Suppressor macrophage treated with lipopolysaccharide for 4 hours (primary cell): ENCODE measurements around the gene ABHD17B.
"Not testable (repeated sequence)": the region's sequence is repeated elsewhere in the genome, so short reads cannot be mapped to it uniquely, and the experiment has no call there.

Source experiments
- DNase-seq: peaks from one replicate; pipeline ENCODE4 v3.0.0-alpha.2; 2020

The ABHD17B gene

DNA sequence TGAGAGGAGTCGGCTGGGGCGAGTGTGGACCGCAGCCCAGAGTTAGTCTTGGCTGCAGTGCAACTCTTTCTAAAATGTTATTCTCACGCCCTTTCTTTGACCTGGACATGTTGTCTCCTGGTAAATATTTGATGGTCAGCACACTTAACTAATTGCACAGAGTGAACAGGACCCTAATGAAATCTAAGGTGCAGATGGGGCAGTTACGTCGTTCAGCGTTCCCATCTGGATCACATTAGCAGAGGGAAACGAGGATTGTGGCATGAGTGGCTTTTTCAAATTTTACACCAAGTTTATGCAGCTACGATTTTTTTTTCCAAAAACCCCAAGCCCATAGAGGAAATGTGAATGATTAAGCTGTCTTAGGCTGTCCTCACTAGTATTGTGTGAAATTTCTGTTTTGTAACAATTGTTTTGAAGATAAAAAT is 929 bp upstream of the ABHD17B start:
- DNase-seq: no peak

DNA sequence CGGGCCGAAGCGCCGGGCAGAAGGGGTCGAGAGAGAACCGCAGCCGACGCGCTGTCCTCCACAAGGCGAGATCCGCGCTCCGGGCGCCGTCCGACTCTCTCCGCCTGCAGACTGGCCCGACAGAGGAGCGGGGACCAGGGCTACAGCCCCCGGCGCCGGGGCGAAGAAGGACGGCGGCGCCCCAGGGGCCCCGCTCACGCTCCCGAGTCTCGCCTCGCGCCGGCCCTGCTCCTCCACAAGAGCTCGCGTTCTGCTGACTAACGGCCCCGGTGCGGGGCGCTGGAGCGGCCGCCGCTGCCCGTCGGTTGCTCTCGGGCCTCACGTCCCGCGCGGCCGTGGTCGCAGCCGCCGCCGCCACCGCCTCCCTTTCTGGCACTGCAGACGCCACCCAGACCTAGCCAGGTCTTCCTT is 338 bp downstream of the ABHD17B start:
- no peak for DNase-seq

DNA sequence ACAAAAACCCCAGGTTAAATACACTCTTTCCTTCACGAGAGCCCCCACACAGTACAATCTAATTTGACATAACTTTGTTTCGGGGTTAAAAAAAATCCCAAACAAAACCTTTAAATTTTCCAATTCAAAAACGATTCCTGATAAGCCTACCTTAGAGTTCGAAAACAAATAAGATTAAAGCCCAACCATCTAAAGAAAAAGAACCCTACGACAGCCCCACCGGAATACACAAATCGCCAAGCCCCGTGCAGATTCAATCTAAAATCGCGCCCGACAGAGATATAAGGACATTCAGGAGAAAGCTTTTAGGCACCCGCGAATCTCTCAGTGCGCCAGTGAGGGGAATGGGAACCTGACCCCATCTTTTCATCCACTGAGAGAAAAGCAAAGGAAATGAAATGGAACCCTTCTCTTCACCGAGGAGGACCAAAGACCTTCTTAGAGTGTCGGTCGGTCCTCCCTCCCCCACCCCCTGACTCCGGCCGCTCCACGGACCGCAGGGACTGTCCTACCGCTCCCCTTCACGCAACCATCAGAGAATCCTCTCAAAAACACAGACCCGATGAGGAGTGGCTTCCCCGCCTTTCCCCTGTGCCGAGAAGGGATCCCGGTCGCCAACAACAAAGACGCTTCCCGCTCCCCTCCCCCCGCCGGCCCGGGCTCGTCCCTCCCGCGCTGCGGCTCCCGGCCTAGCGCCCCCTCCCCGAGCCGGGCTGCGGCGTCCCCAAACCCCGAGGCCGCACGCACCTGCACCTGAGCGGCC is 925 bp downstream of the ABHD17B start:
- peak; percentile 46 for DNase-seq

DNA sequence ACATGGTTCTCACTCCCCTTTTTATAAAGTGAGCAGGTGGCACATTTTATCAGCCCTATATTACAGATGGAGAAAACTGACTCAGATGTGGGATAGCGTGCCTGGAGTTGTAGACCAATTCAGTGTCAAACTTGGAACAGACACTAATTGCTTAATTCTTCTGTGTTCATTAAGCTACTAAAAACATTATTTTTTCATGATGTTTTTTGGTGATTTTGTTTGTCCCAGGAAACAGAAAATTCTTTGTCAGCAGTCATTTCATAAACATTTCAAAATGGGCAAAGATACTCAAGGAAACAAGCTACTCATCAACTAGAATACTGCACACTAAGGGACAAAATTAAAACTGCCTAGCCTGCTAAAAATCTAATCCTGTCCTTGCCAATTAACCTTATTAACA is 2.2 kb downstream of the ABHD17B start:
- no peak for DNase-seq

DNA sequence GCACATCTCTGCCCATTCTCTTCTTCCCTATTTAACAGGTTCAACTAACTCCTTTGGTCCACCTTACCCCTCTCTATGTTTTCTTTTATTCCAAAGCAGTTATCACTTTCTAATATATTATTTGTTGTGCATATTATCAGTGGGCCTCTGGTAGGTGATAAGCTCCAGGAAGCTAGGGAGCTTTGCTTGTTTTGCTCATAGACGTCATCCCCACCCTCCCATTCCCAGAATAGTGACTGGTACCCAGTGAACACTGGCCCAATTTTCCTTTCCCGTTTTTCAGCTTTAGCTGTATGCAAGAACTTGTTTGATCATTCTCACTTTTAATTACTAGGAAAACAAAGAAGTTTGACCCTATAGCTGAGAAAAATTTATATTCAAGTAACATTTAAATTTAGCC is 6.9 kb downstream of the ABHD17B start:
- no peak for DNase-seq

DNA sequence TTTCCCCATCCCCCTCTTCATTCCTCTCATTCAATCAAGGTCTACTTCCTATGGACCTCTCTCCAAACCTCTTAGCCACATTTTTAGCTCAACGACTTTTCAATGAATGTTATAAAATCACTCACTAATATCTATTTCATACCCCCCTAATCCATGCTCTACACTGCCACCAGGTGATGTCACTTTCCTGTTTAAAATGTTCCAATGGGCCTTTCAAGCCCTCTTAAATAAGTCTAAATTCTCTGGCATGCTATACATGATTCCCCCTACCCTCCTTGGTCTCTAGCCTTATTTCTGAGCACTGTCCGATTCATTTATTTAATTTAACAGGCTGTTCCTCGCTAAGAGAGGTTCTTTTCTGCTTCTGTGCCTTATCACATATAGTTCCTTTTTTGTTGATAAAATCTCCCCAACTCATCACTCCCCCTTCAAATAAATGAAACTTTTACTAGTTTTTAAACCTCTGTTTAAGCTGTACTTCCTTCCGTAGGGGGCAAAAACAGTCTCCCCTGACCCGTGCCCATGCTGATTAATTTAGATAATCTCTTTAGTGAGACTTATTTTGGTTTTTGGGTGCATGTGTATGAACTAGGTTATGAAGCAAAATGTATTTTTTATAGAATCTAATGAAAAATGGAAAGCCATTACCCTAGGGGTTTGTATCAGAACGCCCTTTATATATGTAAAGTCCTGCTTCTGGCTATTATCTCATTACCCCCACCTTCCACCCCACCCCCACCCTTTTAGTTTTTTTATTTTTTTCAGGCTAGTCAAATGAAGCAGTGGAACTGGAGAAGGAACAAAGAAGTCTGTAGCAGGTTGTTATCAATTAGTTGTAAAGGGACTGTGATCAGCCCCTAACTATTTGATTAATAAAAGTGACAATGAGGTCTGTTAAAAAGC is 9.0 kb downstream of the ABHD17B start:
- DNase-seq: no peak

DNA sequence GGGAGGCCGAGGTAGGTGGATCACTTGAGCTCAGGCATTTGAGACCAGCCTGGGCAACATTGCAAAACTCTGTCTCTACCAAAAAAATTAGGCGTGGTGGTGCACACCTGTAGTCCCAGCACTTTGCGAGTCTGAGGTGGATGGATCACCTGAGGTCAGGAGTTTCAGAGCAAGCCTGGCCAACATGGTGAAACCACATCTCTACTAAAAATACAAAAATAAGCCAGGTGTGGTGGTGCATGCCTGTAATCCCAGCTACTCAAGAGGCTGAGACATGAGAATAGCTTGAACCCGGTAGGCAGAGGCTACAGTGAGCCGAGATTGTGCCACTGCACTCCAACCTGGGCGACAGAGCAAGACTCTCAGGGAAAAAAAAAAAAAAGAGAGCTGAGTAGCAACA is 12.2 kb downstream of the ABHD17B start:
- not testable (repeated sequence) for DNase-seq

DNA sequence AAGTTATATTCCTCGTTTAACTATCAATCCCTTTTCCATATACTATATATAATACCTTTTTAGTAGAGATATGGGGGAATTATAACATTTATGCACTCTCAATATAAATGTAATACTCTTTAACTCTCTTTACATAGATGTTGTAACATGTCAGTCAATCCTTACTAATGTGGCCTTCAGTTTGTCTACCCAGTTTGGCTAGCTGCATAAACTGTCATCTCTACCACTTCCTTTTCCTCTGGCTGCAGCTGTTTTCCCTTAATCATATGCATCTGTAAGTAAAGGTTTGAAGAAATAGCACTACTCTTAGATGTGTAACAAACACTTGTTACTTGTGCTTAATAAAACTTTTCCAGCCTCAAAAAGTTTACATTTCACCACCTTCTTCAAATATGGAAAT is 13.4 kb downstream of the ABHD17B start:
- DNase-seq: peak; percentile 48

DNA sequence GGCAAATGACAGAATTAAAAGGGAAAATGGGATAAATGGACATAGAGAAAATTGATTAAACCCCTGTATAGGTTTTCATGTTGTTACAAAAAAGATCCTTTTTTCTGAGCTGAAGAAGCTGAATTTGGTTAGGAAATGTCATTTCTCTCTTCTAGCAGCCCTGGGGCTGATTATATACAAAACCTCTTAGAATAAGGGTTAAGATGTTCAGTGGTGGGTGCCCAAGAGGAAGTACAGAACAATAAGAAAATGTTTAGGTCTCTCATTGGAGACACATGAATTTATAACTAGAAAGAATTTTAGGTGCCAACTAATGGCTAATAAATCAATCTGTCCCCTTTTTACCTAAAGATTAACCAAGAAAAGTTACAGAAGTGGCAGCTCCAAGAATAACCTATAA is 14.2 kb downstream of the ABHD17B start:
- no peak for DNase-seq

DNA sequence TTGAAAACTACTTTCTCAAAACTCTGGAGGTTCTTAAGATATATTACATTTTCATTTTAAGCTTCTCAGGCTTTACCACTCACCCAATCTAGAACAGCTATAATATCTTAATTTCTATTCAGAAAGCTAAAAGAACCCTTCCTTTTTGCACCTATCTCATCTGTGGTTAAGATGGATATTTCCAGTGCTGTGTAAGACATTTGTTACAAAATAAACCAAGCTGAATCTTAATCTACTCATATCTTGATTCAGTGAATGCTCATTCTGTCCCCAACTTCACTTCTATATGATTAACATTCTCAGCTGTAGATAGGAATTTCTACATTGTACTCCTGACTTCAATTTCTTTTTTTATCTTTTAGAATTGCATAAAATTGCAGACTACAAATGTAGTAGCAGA is 15.0 kb downstream of the ABHD17B start:
- no peak for DNase-seq

DNA sequence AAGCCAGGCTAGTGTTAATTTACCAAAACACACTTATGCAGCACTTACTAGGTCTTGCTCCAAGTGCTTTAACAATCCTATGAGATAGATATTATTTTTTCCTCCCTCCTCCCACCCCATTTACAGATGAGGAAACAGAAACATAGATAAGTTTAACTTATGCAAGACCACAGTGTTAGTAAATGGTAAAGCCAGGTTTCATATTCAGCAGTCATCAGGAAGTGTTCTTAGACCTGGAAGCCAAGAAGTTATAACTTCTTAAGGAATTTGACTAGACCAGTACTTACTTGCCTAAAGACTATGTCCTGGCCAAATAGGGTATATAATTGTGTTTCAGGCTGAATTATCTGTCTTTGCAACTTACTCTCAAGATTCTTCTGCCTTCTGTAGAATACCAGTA is 15.9 kb downstream of the ABHD17B start:
- peak; percentile 46 for DNase-seq

DNA sequence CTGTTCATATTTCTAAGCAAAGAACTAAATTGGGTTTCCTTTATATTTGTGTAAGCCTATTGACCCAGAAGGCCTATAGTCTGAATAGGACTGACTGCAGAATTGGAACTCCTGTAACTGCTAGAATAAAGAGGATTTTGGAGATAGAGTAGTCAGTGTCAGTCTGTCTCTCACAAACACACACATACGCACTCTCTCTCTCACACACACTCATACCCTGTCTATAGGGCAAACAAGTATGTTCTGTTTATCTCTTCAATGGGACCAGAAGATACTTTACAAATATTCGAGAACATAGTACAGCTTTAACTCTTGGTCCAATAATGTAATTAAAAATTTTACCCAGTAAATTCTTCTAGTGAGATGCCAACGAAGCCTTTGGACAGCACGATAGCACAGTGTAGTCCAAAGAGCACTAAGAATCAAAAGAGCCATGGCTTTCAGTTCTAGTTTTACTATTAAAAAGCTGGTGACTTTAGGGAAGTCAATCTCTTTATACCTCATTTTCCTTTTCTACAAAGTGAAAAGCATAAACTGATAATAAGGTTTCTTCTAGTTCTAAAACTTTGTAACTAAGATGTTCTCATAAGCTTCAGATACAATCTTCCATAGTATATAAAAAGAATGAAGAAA is 19.3 kb downstream of the ABHD17B start:
- DNase-seq: peak; percentile 33

DNA sequence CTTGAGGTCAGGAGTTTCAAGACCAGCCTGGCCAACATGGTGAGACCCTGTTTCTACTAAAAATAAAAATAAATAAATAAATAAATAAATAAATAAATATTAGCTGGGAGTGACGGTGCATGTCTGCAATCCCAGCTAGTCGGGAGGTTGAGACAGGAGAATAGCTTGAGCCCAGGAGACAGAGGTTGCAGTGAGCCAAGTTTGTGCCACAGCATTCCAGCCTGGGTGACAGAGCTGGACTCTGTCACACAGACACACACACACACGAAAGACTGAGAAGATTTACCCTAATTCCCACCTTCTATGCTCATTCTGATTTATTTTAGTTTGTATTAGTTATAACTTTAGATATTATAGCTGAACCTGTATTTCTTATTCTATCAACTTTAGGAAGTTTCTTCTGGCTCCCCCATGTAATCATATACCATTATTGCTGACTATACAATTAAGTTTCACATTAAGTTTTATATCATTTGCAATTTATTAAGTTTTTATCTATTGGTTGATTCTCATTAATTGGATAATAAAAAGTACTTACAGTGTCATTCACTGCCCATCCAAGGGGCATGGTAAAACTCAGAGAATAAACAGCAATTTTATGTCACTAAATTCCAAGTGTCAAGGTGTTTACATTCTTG is 20.8 kb downstream of the ABHD17B start:
- DNase-seq: no peak

DNA sequence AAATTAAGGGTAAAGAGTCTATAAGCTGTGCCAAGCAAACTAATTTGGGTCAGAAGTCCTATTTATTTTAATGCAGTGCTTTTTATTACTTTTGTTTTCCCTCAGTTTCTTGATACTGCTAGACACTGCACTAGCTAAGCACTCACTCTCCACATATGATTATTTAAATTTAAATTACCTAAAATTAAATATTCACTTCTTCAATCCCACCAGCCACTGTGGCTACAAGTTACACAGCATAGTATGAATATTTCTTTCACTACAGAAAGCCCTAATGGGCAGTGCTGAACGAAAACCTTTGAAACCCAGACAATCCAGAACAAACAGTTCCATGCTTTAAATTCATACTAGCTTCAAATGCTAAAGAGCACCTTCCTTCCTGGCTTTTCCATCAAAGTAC is 23.6 kb downstream of the ABHD17B start:
- DNase-seq: no peak

DNA sequence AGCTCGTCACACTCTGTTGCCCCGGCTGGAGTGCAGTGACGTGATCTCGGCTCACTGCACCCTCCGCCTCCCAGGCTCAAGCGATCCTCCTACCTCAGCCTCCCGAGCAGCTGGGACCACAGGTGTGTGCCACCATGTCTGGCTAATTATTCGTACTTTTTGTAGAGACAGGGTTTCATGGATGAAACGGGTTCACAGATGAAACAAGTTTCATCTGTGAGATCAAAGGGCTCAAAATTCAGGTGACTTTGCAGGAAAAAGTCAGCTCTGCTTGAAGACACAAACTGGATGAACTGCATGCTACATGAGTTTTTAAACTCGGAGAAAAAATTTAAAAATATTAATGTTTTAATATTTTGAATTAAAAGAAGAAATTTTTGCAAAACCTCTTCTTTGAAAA is 24.5 kb downstream of the ABHD17B start:
- no peak for DNase-seq

DNA sequence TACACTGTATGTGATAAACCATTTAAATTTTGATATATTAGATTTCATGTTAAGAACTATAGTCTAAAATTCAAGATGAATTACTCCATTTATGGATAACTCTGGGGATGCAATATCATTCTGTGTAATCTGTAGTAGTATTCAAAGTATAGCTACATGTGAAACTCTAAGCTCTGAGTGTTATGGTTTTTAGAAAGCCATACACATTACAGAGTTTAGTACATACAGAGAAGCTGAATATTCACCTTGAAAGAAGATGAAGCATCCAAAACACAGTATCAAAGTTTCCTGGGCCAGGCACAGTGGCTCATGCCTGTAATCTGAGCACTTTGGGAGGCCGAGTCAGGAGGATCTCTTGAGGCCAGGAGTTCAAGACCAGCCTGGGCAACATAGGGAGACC is 25.0 kb downstream of the ABHD17B start:
- no peak for DNase-seq

DNA sequence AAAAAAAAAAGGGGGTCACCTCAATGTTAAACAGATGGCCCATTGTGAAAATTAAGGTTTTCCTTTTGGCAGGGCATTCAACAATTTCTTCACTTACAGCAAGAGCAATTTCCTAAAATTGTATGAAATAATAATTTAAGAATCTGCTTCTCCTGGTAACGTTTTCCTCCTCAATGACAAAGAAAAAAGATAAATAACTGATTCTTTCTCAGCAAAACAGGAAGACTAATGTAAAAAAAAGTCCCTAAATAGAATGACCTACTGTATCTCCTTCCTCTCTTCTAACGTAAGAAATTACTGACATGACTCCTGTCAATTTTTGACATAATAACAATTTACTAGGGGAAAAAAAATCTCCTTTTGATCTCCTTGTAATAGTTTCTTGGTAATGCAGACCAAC is 25.5 kb downstream of the ABHD17B start:
- peak; percentile 9 for DNase-seq

DNA sequence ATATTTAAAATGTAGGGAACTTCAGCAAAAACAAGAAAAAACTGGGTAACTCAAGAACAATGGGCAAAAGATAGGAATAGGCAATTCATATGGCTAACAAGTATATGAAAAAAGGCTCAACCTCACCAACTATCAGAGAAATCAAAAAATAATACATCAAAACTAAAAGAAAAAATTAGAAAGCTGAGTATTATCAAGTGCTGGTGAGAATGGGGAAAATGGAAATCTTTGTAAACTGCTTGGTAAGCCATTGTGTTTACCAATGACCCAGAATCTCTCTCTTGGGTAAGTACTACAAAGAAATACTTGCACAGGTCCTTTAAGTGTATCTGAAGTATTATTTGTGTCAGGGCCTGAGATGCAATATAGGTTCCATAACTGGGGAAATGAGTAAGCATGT is 27.0 kb downstream of the ABHD17B start:
- no peak for DNase-seq

DNA sequence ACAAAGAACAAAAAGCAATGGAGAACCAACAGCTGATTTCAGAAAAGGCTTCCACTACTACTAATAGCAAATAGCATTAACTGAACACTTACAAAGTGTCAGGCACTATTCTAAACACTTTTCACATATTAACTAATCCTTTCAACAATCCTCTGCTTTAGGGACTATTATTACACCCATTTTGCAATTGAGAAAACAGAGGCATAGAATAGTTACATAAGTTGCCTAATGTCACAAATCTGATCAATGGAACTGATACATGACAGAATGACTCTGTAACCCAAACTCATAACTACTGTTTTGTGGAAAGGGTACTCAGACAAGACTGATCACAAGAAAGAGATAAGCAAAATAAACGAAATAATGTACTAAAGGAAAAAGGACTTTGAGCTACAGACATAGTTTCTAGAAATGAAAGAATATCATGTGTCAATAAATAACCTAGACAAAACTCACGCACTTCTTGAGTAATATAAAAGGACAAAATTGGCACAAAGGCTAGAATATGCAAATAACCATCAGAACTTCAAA is 31.3 kb downstream of the ABHD17B start:
- DNase-seq: no peak

DNA sequence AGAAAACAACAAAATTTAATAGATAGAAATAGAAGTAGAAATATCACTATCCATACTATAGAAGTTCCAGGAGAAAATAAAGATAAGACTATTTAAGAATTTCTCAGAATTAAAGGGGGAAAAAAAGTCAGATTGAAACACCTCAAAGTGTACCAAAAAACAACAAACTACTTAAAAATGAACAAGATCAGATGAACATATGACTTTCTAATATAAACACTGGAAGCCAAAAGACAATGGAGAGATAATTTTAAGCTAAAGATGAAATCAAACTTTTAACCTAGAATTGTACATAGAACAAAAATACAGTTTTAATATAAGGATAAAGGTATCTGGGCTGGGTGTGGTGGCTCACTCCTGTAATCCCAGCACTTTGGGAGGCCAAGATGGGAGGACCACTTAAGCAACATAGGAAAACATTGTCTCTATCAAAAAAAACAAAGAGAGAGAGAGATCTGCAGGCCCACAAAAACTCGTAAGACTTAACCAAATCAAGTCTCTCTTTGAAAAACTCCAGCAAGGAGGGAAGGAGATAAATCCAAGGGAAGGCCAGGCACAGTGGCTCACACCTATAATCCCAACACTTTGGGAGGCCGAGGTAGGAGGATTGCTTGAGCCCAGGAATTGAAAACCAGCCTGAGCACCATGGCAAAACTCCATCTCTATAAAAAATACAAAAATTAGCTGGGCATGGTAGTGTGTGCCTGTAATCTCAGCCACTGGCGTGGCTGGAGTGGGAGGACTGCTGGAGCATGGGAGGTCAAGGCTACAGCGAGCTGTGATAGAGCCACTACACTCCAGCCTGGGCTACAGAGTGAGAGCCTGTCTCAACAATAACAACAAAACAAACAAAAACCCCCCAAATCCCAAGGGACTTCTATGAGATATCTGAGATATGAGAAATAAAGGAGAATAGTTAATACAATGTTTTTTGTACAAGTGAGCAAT is 32.4 kb downstream of the ABHD17B start:
- DNase-seq: no peak

DNA sequence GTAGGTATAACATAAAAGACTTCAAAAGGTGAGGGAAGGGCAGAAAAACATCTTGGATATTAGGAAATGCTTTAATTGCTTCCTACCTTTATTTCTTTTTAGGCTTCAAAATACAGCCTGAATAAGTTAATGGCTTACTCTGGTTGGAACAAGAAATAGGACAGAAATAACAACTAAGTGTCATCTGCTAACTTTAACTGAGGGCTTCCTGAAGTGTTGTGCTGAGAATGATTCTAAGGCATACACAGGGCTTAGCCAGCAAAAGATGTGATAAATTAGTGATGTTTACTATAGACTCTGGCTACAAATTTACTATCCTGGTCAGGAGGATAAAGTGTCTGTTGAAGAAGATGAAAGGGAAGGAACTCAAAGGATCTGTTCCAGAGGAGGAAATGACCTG is 34.2 kb downstream of the ABHD17B start:
- DNase-seq: no peak

DNA sequence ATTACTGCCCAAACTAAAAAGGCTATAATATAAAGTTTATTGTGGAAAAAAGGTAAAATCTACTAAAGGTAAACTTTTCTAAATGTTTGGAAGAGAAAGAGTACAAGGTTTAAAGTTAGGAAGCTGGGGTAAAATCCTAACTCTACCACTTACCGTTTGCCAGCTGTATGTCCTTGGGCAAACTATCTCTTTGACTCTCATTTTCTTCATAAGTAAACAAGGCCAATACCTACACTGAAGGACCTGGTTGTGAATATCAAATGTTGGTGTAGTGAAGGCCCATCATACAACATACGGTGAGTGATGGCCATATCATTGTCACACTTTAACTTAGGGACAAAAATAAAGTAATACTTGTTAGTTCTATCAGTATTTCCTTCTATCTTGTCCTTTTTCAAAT is 34.9 kb downstream of the ABHD17B start:
- DNase-seq: no peak
